Mesenchymal stem cell (in vitro differentiated cells and primary cell): ENCODE results near the gene HCFC1R1.
A peak's percentile ranks its signal among the peaks of the same experiment; 100 is the strongest.

Source experiments
- DNase-seq: peaks from one replicate; pipeline ENCODE4 v3.0.0-alpha.2; 2013
- H2AFZ ChIP-seq: one replicate; pipeline ENCODE4 v1.6.1; 2013; ENCODE audit warnings: low read depth, mild to moderate bottlenecking, control low read depth, inconsistent platforms, low read length, moderate library complexity
- H2AK5ac ChIP-seq: 2 replicates; pipeline ENCODE4 v1.6.1; 2013; ENCODE audit warnings: low read length, moderate library complexity, mild to moderate bottlenecking, inconsistent platforms; ENCODE audit not compliant: severe bottlenecking
- H2BK120ac ChIP-seq: one replicate; pipeline ENCODE4 v1.6.1; 2013; ENCODE audit warnings: low read depth, mild to moderate bottlenecking, inconsistent platforms, low read length, moderate library complexity
- H2BK12ac ChIP-seq, 2 experiments: one replicate each; pipeline ENCODE4 v1.6.1; 2013; ENCODE audit warnings: inconsistent platforms in 2 of 2, low read length in 2 of 2, mild to moderate bottlenecking in 2 of 2, moderate library complexity in 2 of 2, control low read depth in 1 of 2
- H2BK15ac ChIP-seq: one replicate; pipeline ENCODE4 v1.6.1; 2013; ENCODE audit warnings: mild to moderate bottlenecking, low read depth, inconsistent platforms; ENCODE audit not compliant: poor library complexity, severe bottlenecking
- H2BK5ac ChIP-seq: 2 replicates; pipeline ENCODE4 v1.6.1; 2013; ENCODE audit warnings: low read depth, mild to moderate bottlenecking, low read length, control low read depth, inconsistent platforms; ENCODE audit not compliant: poor library complexity, severe bottlenecking
- H3K14ac ChIP-seq, 2 experiments: one replicate each; pipeline ENCODE4 v1.6.1; 2013; ENCODE audit warnings: inconsistent platforms in 2 of 2, low read length in 2 of 2, control low read depth in 1 of 2, mild to moderate bottlenecking in 1 of 2, moderate library complexity in 1 of 2
- H3K18ac ChIP-seq, 2 experiments: one replicate each; pipeline ENCODE4 v1.6.1; 2013; ENCODE audit warnings: inconsistent platforms in 2 of 2, low read length in 2 of 2, control low read depth in 1 of 2, low read depth in 1 of 2, mild to moderate bottlenecking in 1 of 2
- H3K23ac ChIP-seq, 2 experiments: one replicate each; pipeline ENCODE4 v1.6.1; 2013; ENCODE audit warnings: inconsistent platforms in 2 of 2, low read length in 2 of 2, mild to moderate bottlenecking in 2 of 2, moderate library complexity in 2 of 2, control low read depth in 1 of 2
- H3K27ac ChIP-seq: 2 replicates; pipeline ENCODE4 v1.5.1; 2013; ENCODE audit warnings: mild to moderate bottlenecking, moderate library complexity, low read length, control low read depth, inconsistent platforms; ENCODE audit not compliant: poor library complexity, severe bottlenecking
- H3K27me3 ChIP-seq, 2 experiments: 2 replicates each; pipeline versions ENCODE4 v1.6.1 to v1.7.0; 2013; ENCODE audit warnings: low read length in 2 of 2, mild to moderate bottlenecking in 2 of 2, moderate library complexity in 2 of 2, control low read depth in 1 of 2, inconsistent platforms in 1 of 2; ENCODE audit not compliant: control insufficient read depth in 1 of 2, insufficient read depth in 1 of 2
- H3K36me3 ChIP-seq, 2 experiments: 2 replicates each; pipeline versions ENCODE4 v1.6.1 to v1.7.0; 2013; ENCODE audit warnings: low read length in 2 of 2, control low read depth in 1 of 2, inconsistent platforms in 1 of 2, low read depth in 1 of 2, mild to moderate bottlenecking in 1 of 2; ENCODE audit not compliant: insufficient read depth in 2 of 2, control insufficient read depth in 1 of 2
- H3K4ac ChIP-seq, 2 experiments: one replicate each; pipeline ENCODE4 v1.6.1; 2013; ENCODE audit warnings: inconsistent platforms in 2 of 2, low read length in 2 of 2, mild to moderate bottlenecking in 2 of 2, moderate library complexity in 2 of 2, control low read depth in 1 of 2, low read depth in 1 of 2
- H3K4me1 ChIP-seq: 2 replicates; pipeline ENCODE4 v1.6.1; 2013; ENCODE audit warnings: low read depth, low read length, control low read depth; ENCODE audit not compliant: control insufficient read depth, insufficient read depth
- H3K4me2 ChIP-seq: 2 replicates; pipeline ENCODE4 v1.6.1; 2013; ENCODE audit warnings: low read length, mild to moderate bottlenecking, inconsistent platforms; ENCODE audit not compliant: poor library complexity, severe bottlenecking
- H3K4me3 ChIP-seq, 2 experiments: 2 replicates each; pipeline versions ENCODE4 v1.5.1 to v1.7.0; 2013; ENCODE audit warnings: low read length in 2 of 2, mild to moderate bottlenecking in 2 of 2, control low read depth in 1 of 2, low read depth in 1 of 2; ENCODE audit not compliant: insufficient read depth in 1 of 2
- H3K79me1 ChIP-seq: replicated peaks from 2 replicates; pipeline ENCODE4 v1.6.1; 2013; ENCODE audit warnings: mild to moderate bottlenecking, control low read depth, low read length, inconsistent platforms; ENCODE audit not compliant: poor library complexity, severe bottlenecking
- H3K9ac ChIP-seq: 2 replicates; pipeline ENCODE4 v1.7.0; 2013; ENCODE audit warnings: mild to moderate bottlenecking, low read length, moderate library complexity
- H3K9me3 ChIP-seq: 2 replicates; pipeline ENCODE4 v1.7.0; 2013; ENCODE audit warnings: mild to moderate bottlenecking, low read length; ENCODE audit not compliant: control insufficient read depth
- H4K8ac ChIP-seq: one replicate; pipeline ENCODE4 v1.6.1; 2013; ENCODE audit warnings: inconsistent platforms, mild to moderate bottlenecking, low read length, moderate library complexity
- H4K91ac ChIP-seq: one replicate; pipeline ENCODE4 v1.6.1; 2013; ENCODE audit warnings: mild to moderate bottlenecking, low read length, inconsistent platforms
- WGBS: methylation state at CpG from one replicate; pipeline ENCODE4 v1.1.7; 2013; ENCODE audit warnings: mixed read lengths; 5-methylcytosine and 5-hydroxymethylcytosine counted together

The HCFC1R1 gene

GRCh38 chr16:3058139-3059030, 34.6 kb upstream of the HCFC1R1 start:
- Histone ChIP-seq H3K9ac (peak overlapping the region; percentile 88), H2AFZ (peak overlapping the region; percentile 72), H2BK120ac (peak overlapping the region; percentile 96), H3K23ac (peak overlapping the region in 1 of 2 experiments; percentile 81), H4K8ac (peak overlapping the region; percentile 97), H3K18ac (peak overlapping the region; percentile 71 to 93), H2BK15ac (peak overlapping the region; percentile 65), H3K4me1 (peaks cover 17% of the 10 kb centered on the region), H3K27me3 (no peaks in the 10 kb centered on the region), H3K9me3 (no peaks in the 10 kb centered on the region), H3K36me3 (peaks cover 0 to 15% of the 10 kb centered on the region in 2 experiments), H4K91ac (peak overlapping the region; percentile 77), H3K79me1 (no peaks in the 10 kb centered on the region), H2AK5ac (no peak overlapping the region), H3K27ac (no peak overlapping the region), H3K14ac (peak overlapping the region in 1 of 2 experiments; percentile 93), H3K4me2 (peak overlapping the region; percentile 75), H2BK12ac (no peak overlapping the region), H3K4me3 (peak overlapping the region; percentile 75 to 81), H2BK5ac (no peak overlapping the region), H3K4ac (peak overlapping the region; percentile 3 to 90)
- 12% methylated on average over 58 of the region's 77 CpGs for WGBS
- DNase-seq, result peak; percentile 43

- Histone ChIP-seq H2AFZ (no peak overlapping the region), H3K4me1 (peaks cover 17% of the 10 kb centered on the region), H4K91ac (no peak overlapping the region), H3K14ac (no peak overlapping the region), H3K23ac (no peak overlapping the region), H2BK15ac (peak overlapping the region; percentile 65), H3K27ac (no peak overlapping the region), H3K9me3 (no peaks in the 10 kb centered on the region), H2BK12ac (no peak overlapping the region), H2BK5ac (no peak overlapping the region), H4K8ac (no peak overlapping the region), H3K9ac (no peak overlapping the region), H3K4ac (no peak overlapping the region), H3K4me3 (no peak overlapping the region), H2AK5ac (no peak overlapping the region), H3K79me1 (no peaks in the 10 kb centered on the region), H2BK120ac (no peak overlapping the region), H3K4me2 (no peak overlapping the region), H3K27me3 (no peaks in the 10 kb centered on the region), H3K18ac (no peak overlapping the region), H3K36me3 (peaks cover 0 to 15% of the 10 kb centered on the region in 2 experiments)
- no peak for DNase-seq
- WGBS, result 97% methylated on average over 20 of the region's 22 CpGs
Measured at GRCh38 chr16:3057181-3058138, 33.7 kb upstream of the HCFC1R1 start.

GRCh38 chr16:3056336-3057180, 32.8 kb upstream of the HCFC1R1 start:
- no peaks in the 10 kb centered on the region for H3K9me3 ChIP-seq
- peaks cover 0 to 15% of the 10 kb centered on the region in 2 experiments for H3K36me3 ChIP-seq
- no peak overlapping the region for H2AFZ ChIP-seq
- H3K4me3 ChIP-seq, result no peak overlapping the region
- DNase-seq, result no peak
- no peak overlapping the region for H3K9ac ChIP-seq
- H2BK12ac ChIP-seq, result no peak overlapping the region
- H2BK120ac ChIP-seq, result no peak overlapping the region
- no peaks in the 10 kb centered on the region for H3K79me1 ChIP-seq
- H3K4ac ChIP-seq, result no peak overlapping the region
- no peak overlapping the region for H3K4me2 ChIP-seq
- H3K27me3 ChIP-seq, result peaks cover 2% of the 10 kb centered on the region in 2 experiments
- H2BK5ac ChIP-seq, result no peak overlapping the region
- H3K23ac ChIP-seq, result no peak overlapping the region
- 90% methylated on average over 14 of the region's 19 CpGs for WGBS
- no peak overlapping the region for H2BK15ac ChIP-seq
- no peak overlapping the region for H2AK5ac ChIP-seq
- no peak overlapping the region for H4K8ac ChIP-seq
- H3K27ac ChIP-seq, result no peak overlapping the region
- H3K18ac ChIP-seq, result no peak overlapping the region
- H3K4me1 ChIP-seq, result peaks cover 17% of the 10 kb centered on the region
- no peak overlapping the region for H4K91ac ChIP-seq
- no peak overlapping the region for H3K14ac ChIP-seq
